Suprapubic skin (tissue), 4 donors: Measurements from ENCODE around the gene CYP2D6.

Experiments
- CTCF ChIP-seq, 2 donors: fragments of 200-600 bp in 1 of 2; fragments of 450-650 bp in 1 of 2; sonication (generic) in 1 of 2; IDR thresholded peaks; one replicate each; pipeline ENCODE4 v1.5.1; 2016 to 2019; ENCODE audit warnings: antibody characterized with exemption in 2 of 2, mild to moderate bottlenecking in 1 of 2, moderate library complexity in 1 of 2
- EP300 ChIP-seq: sonication (generic); formaldehyde crosslinking; IDR thresholded peaks from one replicate; pipeline ENCODE4 v1.6.1; 2017; ENCODE audit warnings: antibody characterized with exemption
- POLR2A ChIP-seq, 2 donors: fragments of 450-650 bp; IDR thresholded peaks; one replicate each; pipeline ENCODE4 v1.6.1; 2017; ENCODE audit warnings: antibody characterized with exemption in 2 of 2, mild to moderate bottlenecking in 2 of 2, moderate library complexity in 2 of 2
- POLR2AphosphoS5 ChIP-seq, 3 donors: sonication (generic); formaldehyde crosslinking; IDR thresholded peaks; one replicate each; pipeline ENCODE4 v1.6.1; 2017; ENCODE audit warnings: antibody characterized with exemption in 3 of 3

- no peak for TF ChIP-seq CTCF (IDR thresholded peaks at IDR 0.05)
- TF ChIP-seq POLR2AphosphoS5 (IDR thresholded peaks at IDR 0.05), result no peak
- TF ChIP-seq POLR2A (IDR thresholded peaks at IDR 0.05), result no peak
- no peak for TF ChIP-seq EP300
These were observed 39.2 kb downstream of the CYP2D6 start for GRCh38 chr22:42091455-42091782.
